K562 (cell line): ENCODE measurements around the gene FAM111B. TPM values are rescaled to one million over a fixed set of nuclear protein-coding genes. Genes with fewer than 3 reads are reported as not detected.

ENCODE experiments used
- ATF2 ChIP-seq: sonication (generic); formaldehyde crosslinking; IDR thresholded peaks from 2 replicates; pipeline ENCODE4 v1.8.1; 2022; ENCODE audit warnings: missing genetic modification reagents
- CTCF ChIP-seq, 3 experiments: IDR thresholded peaks in 2 of 3; conservative IDR thresholded peaks in 1 of 3; 2 replicates each; pipeline ENCODE4 v1.5.1; 2011 to 2012; ENCODE audit warnings: low read length in 3 of 3, mild to moderate bottlenecking in 3 of 3, control low read depth in 2 of 3, improper control_type of control experiment in 1 of 3, inconsistent platforms in 1 of 3, low read depth in 1 of 3, mixed read lengths in 1 of 3, moderate library complexity in 1 of 3; ENCODE audit not compliant: insufficient read depth in 2 of 3
- CXXC5 ChIP-seq: fragments of 250-450 bp; sonication (Bioruptor Pico); IDR thresholded peaks from 2 replicates; pipeline ENCODE4 v1.8.0; 2022; ENCODE audit warnings: inconsistent platforms, mild to moderate bottlenecking, moderate library complexity
- EHMT2 ChIP-seq: fragments of 450-650 bp; IDR thresholded peaks from 2 replicates; pipeline ENCODE4 v1.6.1; 2018; ENCODE audit warnings: antibody characterized with exemption
- KLF13 ChIP-seq: fragments of 450-650 bp; IDR thresholded peaks from 2 replicates; pipeline ENCODE4 v1.6.1; 2016; ENCODE audit warnings: missing genetic modification characterization, low read depth, mild to moderate bottlenecking, missing compliant biosample characterization, moderate library complexity, borderline replicate concordance
- MCM2 ChIP-seq: fragments of 450-650 bp; IDR thresholded peaks from 2 replicates; pipeline ENCODE4 v1.6.1; 2017; ENCODE audit warnings: low read depth, mild to moderate bottlenecking
- PHTF2 ChIP-seq: fragments of 250-450 bp; sonication (Bioruptor Pico); IDR thresholded peaks from 2 replicates; pipeline ENCODE4 v1.5.0; 2021; ENCODE audit warnings: mild to moderate bottlenecking
- POLR2H ChIP-seq: IDR thresholded peaks from 2 replicates; pipeline ENCODE4 v1.6.1; 2016; ENCODE audit warnings: missing genetic modification characterization, low read depth, mild to moderate bottlenecking, control low read depth, missing compliant biosample characterization, moderate library complexity
- SNIP1 ChIP-seq: fragments of 450-650 bp; IDR thresholded peaks from 2 replicates; pipeline ENCODE4 v1.7.1; 2017; ENCODE audit warnings: low read depth, mild to moderate bottlenecking
- SRSF3 ChIP-seq: fragments of 200-400 bp; formaldehyde crosslinking; IDR thresholded peaks from 2 replicates; pipeline ENCODE4 v1.6.1; 2016; ENCODE audit warnings: mild to moderate bottlenecking, low read length, moderate library complexity; ENCODE audit not compliant: insufficient read depth
- U2AF1 ChIP-seq: fragments of 200-400 bp; formaldehyde crosslinking; optimal IDR thresholded peaks from 2 replicates; pipeline ENCODE3; 2017; ENCODE audit warnings: mild to moderate bottlenecking, low read depth, low read length, moderate library complexity
- XRCC4 ChIP-seq: IDR thresholded peaks from one replicate; pipeline ENCODE4 v1.6.1; 2011; ENCODE audit not compliant: insufficient read depth, insufficient read length; ENCODE audit errors: extremely low read depth
- ZNF277 ChIP-seq: fragments of 250-450 bp; sonication (Bioruptor Pico); IDR thresholded peaks from 2 replicates; pipeline ENCODE4 v1.8.0; 2022; ENCODE audit warnings: inconsistent platforms, mild to moderate bottlenecking, moderate library complexity, borderline replicate concordance
- ZNF586 ChIP-seq: fragments of 450-650 bp; formaldehyde crosslinking; conservative IDR thresholded peaks from 2 replicates; pipeline ENCODE4 v1.4.0; 2020; ENCODE audit warnings: mild to moderate bottlenecking, moderate library complexity
- ZNF76 ChIP-seq: fragments of 250-450 bp; sonication (Bioruptor Pico); IDR thresholded peaks from 2 replicates; pipeline ENCODE4 v1.4.0; 2020; ENCODE audit warnings: mild to moderate bottlenecking, moderate library complexity, borderline replicate concordance
- ZSCAN32 ChIP-seq: fragments of 450-650 bp; formaldehyde crosslinking; IDR thresholded peaks from 2 replicates; pipeline ENCODE4 v1.4.0; 2020; ENCODE audit warnings: mild to moderate bottlenecking, moderate library complexity
- ZZZ3 ChIP-seq: fragments of 450-650 bp; IDR thresholded peaks from 2 replicates; pipeline ENCODE4 v1.6.1; 2016; ENCODE audit warnings: antibody characterized with exemption, mild to moderate bottlenecking, moderate library complexity
- polyA plus RNA-seq, 8 experiments: library from polyadenylated mRNA; depleted of rRNA in 4 of 8; stranded (reverse) in 5 of 8; unstranded in 3 of 8; fragments of >200 nt; fragmentation: Nextera tagmentation in 2 of 8; fragmentation: Illumina TruSeq in 1 of 8; extraction: Ambion mirVana in 2 of 8; extraction: Trizol in 1 of 8; gene quantifications; 2 replicates each; pipeline versions ENCODE4 v1.2.1 to v1.2.3, GENCODE V29; 2011 to 2014; ENCODE audit warnings: inconsistent platforms in 1 of 8, missing spikeins in 1 of 8
- total RNA-seq, 7 experiments: library from RNA; depleted of rRNA in 6 of 7; stranded (reverse); fragments of >200 nt in 6 of 7; fragmentation: Illumina TruSeq in 2 of 7; extraction: Trizol in 2 of 7; gene quantifications; 2 replicates each; pipeline versions ENCODE4 v1.2.1 to v1.2.3, GENCODE V29; 2011 to 2021; ENCODE audit warnings: low replicate concordance in 1 of 7
- TF ChIP-seq, protein P1 (sequence below), 2 experiments: IDR thresholded peaks in 1 of 2; conservative IDR thresholded peaks in 1 of 2; 2 replicates each; pipeline ENCODE4 v1.6.1; 2016; ENCODE audit warnings: low read depth in 2 of 2, mild to moderate bottlenecking in 1 of 2, missing compliant biosample characterization in 1 of 2, missing genetic modification characterization in 1 of 2, moderate library complexity in 1 of 2

Gene FAM111B
- total and polyA plus RNA-seq, 9 of the 15 experiments (the other 6 are each of a cell fraction or from before 2014, with no cell fraction given) = 0.01 to 0.33 (median 0.06) TPM; not detected in 5

DNA sequence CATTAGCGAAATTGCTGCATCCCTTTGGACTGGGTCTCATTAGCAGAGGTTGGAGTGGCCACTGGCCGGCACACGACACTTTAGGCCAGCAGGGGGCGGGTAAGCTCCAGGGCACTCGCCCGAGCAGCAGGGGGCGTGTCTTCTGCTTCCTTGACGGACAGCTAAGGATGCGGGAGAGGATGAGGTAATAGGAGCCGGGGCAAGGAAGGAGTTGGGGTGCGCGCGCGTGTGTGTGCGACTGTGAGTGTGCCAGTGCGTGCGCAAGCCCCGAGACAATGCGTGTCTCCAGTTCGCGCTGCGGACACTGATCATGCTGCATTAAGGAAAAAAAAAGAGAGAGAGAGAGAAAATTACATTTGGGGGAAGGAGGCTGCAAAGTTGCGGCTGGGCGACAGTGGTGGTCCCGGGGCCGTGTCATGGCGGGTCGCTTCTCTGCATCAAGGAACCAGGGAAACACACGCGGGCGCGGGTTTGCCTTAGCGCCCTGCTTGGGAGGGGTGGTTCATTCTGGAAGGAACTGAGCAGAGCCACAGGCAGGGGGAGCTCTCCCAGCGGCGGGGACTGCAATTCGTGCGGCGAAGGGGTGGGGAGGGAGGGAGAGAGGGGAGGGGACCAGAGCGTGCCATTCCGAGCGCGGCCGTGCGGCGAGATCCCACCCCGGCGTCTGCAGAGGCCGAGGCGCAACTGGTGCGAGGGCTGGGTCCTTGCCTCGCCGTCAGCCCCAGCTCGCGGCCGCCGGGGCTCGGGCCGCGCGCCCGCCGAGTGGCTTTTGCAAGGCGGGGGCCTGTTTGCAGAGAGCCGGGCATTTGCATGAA is 64.7 kb downstream of the FAM111B start, which contains the start of gene DTX4 (continued):
- TF ChIP-seq PHTF2 (CRISPR knock-in tag) = no peak
- TF ChIP-seq XRCC4 = no peak
- 0 out of 2 replicates have a peak, but pooled peaks have one; percentile 10 for TF ChIP-seq SNIP1
- TF ChIP-seq MCM2 = no peak
- no peak for TF ChIP-seq U2AF1
- peak; percentile 90 to 98 (median 95) for TF ChIP-seq CTCF (IDR thresholded peaks at IDR 0.05 in 2 of 3, conservative IDR thresholded peaks at IDR 0.05 in 1 of 3; ENCODE audit: insufficient read depth in 2 of 3, low read depth in 1 of 3, low read length in 3 of 3)
- TF ChIP-seq ZNF586 (CRISPR knock-in tag) = no peak
- no peak for TF ChIP-seq ZNF277 (CRISPR knock-in tag)
- TF ChIP-seq CXXC5 (CRISPR knock-in tag) = peak; percentile 63; the same call in 1 of the 2 replicates
- TF ChIP-seq ZZZ3 = no peak
- TF ChIP-seq EHMT2 = no peak
- TF ChIP-seq ATF2 = no peak
- TF ChIP-seq SRSF3 = no peak
- TF ChIP-seq, protein P1, sequence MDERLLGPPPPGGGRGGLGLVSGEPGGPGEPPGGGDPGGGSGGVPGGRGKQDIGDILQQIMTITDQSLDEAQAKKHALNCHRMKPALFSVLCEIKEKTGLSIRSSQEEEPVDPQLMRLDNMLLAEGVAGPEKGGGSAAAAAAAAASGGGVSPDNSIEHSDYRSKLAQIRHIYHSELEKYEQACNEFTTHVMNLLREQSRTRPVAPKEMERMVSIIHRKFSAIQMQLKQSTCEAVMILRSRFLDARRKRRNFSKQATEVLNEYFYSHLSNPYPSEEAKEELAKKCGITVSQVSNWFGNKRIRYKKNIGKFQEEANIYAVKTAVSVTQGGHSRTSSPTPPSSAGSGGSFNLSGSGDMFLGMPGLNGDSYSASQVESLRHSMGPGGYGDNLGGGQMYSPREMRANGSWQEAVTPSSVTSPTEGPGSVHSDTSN (CRISPR knock-in tag; IDR thresholded peaks at IDR 0.05; ENCODE audit: low read depth) = peak; percentile 85
- TF ChIP-seq, protein P1 (tag; conservative IDR thresholded peaks at IDR 0.05; ENCODE audit: low read depth) = peak; percentile 94
- no peak for TF ChIP-seq KLF13 (tag)
- TF ChIP-seq ZNF76 (CRISPR knock-in tag) = no peak
- TF ChIP-seq POLR2H (tag) = no peak
- TF ChIP-seq ZSCAN32 (CRISPR knock-in tag) = no peak
